Endothelial cell of umbilical vein (primary cell): ENCODE results near the gene WNT7B. TPM values are rescaled to one million over a fixed set of nuclear protein-coding genes. Genes with fewer than 3 reads are reported as not detected.

Source experiments
- BruUV-seq: library from RNA; stranded (reverse); fragments of 400-500 nt; replicated peaks from 2 replicates; lab custom pipeline; 2021; lab: Mats Ljungman, UMichigan
- CTCF ChIA-PET: fragments of 300-600, 350-600 bp; sonication (Branson Sonifier 250); formaldehyde crosslinking; loops from one replicate; lab custom pipeline; 2021; ENCODE audit warnings: antibody characterized with exemption, inconsistent platforms; lab: Charles Lee
- POLR2A ChIA-PET: fragments of 300-600, 350-600 bp; sonication (Branson Sonifier 250); formaldehyde crosslinking; loops from one replicate; lab custom pipeline; 2021; ENCODE audit warnings: antibody characterized with exemption, inconsistent platforms; lab: Charles Lee
- DNase-seq: peaks from one replicate; pipeline ENCODE4 v3.0.0-alpha.2; 2011; ENCODE audit warnings: low read depth, low spot score
- FAIRE-seq: peaks from 2 replicates; lab custom pipeline; 2011; peaks lifted over from hg19 to GRCh38; lab: Jason Lieb, UNC
- H2AFZ ChIP-seq: 2 replicates; pipeline ENCODE4 v1.6.0; 2012; ENCODE audit warnings: low read depth, low read length, control low read depth, inconsistent platforms
- H3K27ac ChIP-seq: 2 replicates; pipeline ENCODE4 v1.5.1; 2011; ENCODE audit warnings: low read depth, mild to moderate bottlenecking, control low read depth, low read length, moderate library complexity; ENCODE audit not compliant: insufficient read depth
- H3K27me3 ChIP-seq, 2 experiments: 2 replicates each; pipeline versions ENCODE4 v1.6.0 to v1.6.1; 2011; ENCODE audit warnings: low read length in 2 of 2, mixed read lengths in 1 of 2; ENCODE audit not compliant: control insufficient read depth in 2 of 2, insufficient read depth in 2 of 2
- H3K36me3 ChIP-seq, 2 experiments: 2 replicates in 1 of 2; 3 replicates in 1 of 2; pipeline ENCODE4 v1.5.1; 2011; ENCODE audit warnings: low read length in 2 of 2, mild to moderate bottlenecking in 1 of 2, moderate library complexity in 1 of 2; ENCODE audit not compliant: control insufficient read depth in 2 of 2, insufficient read depth in 2 of 2; ENCODE audit errors: extremely low read depth in 1 of 2
- H3K4me1 ChIP-seq: 3 replicates; pipeline ENCODE4 v1.5.1; 2011; ENCODE audit warnings: mild to moderate bottlenecking, low read length; ENCODE audit not compliant: control insufficient read depth, insufficient read depth; ENCODE audit errors: extremely low read depth
- H3K4me2 ChIP-seq: 2 replicates; pipeline ENCODE4 v1.6.1; 2011; ENCODE audit warnings: low read length, control low read depth, mixed read lengths; ENCODE audit not compliant: insufficient read depth
- H3K4me3 ChIP-seq, 3 experiments: fragments of 200-600 bp in 1 of 3; sonication (generic), shearing (Covaris generic) in 1 of 3; replicated peaks in 1 of 3; 2 replicates each; pipeline ENCODE4 v1.5.1; 2011 to 2016; ENCODE audit warnings: control low read depth in 3 of 3, low read length in 3 of 3, mild to moderate bottlenecking in 2 of 3, inconsistent platforms in 1 of 3, low read depth in 1 of 3, moderate library complexity in 1 of 3; ENCODE audit not compliant: insufficient read depth in 1 of 3
- H3K79me2 ChIP-seq: 2 replicates; pipeline ENCODE4 v1.6.0; 2012; ENCODE audit warnings: low read length, inconsistent platforms; ENCODE audit not compliant: control insufficient read depth, insufficient read depth
- H3K9ac ChIP-seq: replicated peaks from 2 replicates; pipeline ENCODE3; 2011; ENCODE audit warnings: low read length, control low read depth; ENCODE audit not compliant: insufficient read depth; ENCODE audit errors: extremely low read depth
- H3K9me1 ChIP-seq: replicated peaks from 3 replicates; pipeline ENCODE4 v1.6.0; 2011; ENCODE audit warnings: mild to moderate bottlenecking, low read length; ENCODE audit not compliant: control insufficient read depth, insufficient read depth; ENCODE audit errors: extremely low read depth
- H3K9me3 ChIP-seq: replicated peaks from 2 replicates; pipeline ENCODE4 v1.5.1; 2012; ENCODE audit warnings: low read length, inconsistent platforms; ENCODE audit not compliant: control insufficient read depth, insufficient read depth
- H4K20me1 ChIP-seq: replicated peaks from 2 replicates; pipeline ENCODE3; 2011; ENCODE audit warnings: mild to moderate bottlenecking, low read length; ENCODE audit not compliant: control insufficient read depth, insufficient read depth; ENCODE audit errors: extremely low read depth
- EZH2 ChIP-seq: IDR thresholded peaks from 2 replicates; pipeline ENCODE4 v1.6.1; 2012; ENCODE audit warnings: borderline replicate concordance, low read depth, mild to moderate bottlenecking, moderate library complexity, low read length, inconsistent platforms; ENCODE audit not compliant: severe bottlenecking
- FOS ChIP-seq: IDR thresholded peaks from 2 replicates; pipeline ENCODE4 v1.6.1; 2011; ENCODE audit warnings: mild to moderate bottlenecking, low read length, moderate library complexity, borderline replicate concordance; ENCODE audit not compliant: insufficient read depth
- GATA2 ChIP-seq: IDR thresholded peaks from 2 replicates; pipeline ENCODE4 v1.7.0; 2011; ENCODE audit warnings: low read depth, mild to moderate bottlenecking, moderate library complexity, mixed read lengths, low read length; ENCODE audit not compliant: insufficient read length, insufficient read depth
- JUN ChIP-seq: IDR thresholded peaks from 2 replicates; pipeline ENCODE4 v1.6.1; 2011; ENCODE audit warnings: borderline replicate concordance, low read depth; ENCODE audit not compliant: insufficient read length, insufficient read depth
- MYC ChIP-seq: IDR thresholded peaks from one replicate; pipeline ENCODE4 v1.6.1; 2011; ENCODE audit warnings: mild to moderate bottlenecking, low read depth, low read length
- POLR2A ChIP-seq: IDR thresholded peaks from 2 replicates; pipeline ENCODE4 v1.6.1; 2012; ENCODE audit warnings: low read depth, mild to moderate bottlenecking, control low read depth, low read length
- POLR2AphosphoS5 ChIP-seq: IDR thresholded peaks from 2 replicates; pipeline ENCODE4 v1.6.1; 2012; ENCODE audit warnings: low read depth, mild to moderate bottlenecking, control low read depth, low read length, moderate library complexity; ENCODE audit not compliant: insufficient read depth
- dilution Hi-C: fragments of 300-500 bp; cut with MboI; formaldehyde crosslinking; loops from one replicate; pipeline ENCODE4 v1.15.0; 2019; ENCODE audit warnings: low sequenced_read_pairs; ENCODE audit not compliant: extremely low pct_ligation_motif_present
- intact Hi-C: fragments of 100-400 bp; cut with micrococcal nuclease; formaldehyde crosslinking; loops from one replicate; pipeline ENCODE4 v1.10.0; 2022
- polyA plus RNA-seq, 4 experiments: library from polyadenylated mRNA; depleted of rRNA in 3 of 4; stranded (reverse) in 3 of 4; unstranded in 1 of 4; fragments of >200 nt; gene quantifications; 2 replicates each; pipeline versions ENCODE4 v1.2.1 to v1.2.3, GENCODE V29; 2011 to 2012; ENCODE audit warnings: missing spikeins in 1 of 4
- total RNA-seq: library from RNA; stranded (reverse); gene quantifications from 2 replicates; pipeline ENCODE4 v1.2.3, GENCODE V29; 2021
- TF ChIP-seq, protein P1 (sequence below): IDR thresholded peaks from 2 replicates; pipeline ENCODE4 v1.6.1; 2011; ENCODE audit not compliant: insufficient read depth, insufficient read length
- TF ChIP-seq, protein P2 (sequence below), 2 donors: IDR thresholded peaks; 1 replicate in 1 of 2; 2 replicates in 1 of 2; pipeline ENCODE4 v1.5.1; 2011; ENCODE audit warnings: low read length in 2 of 2, mild to moderate bottlenecking in 2 of 2, moderate library complexity in 2 of 2, control low read depth in 1 of 2, inconsistent platforms in 1 of 2, low read depth in 1 of 2; ENCODE audit not compliant: insufficient read depth in 1 of 2; ENCODE audit errors: extremely low read depth in 1 of 2

WNT7B gene
- total and polyA plus RNA-seq, 2 donors (not counting 3 experiments of a cell fraction or from before 2014, with no cell fraction given), result not detected

DNA sequence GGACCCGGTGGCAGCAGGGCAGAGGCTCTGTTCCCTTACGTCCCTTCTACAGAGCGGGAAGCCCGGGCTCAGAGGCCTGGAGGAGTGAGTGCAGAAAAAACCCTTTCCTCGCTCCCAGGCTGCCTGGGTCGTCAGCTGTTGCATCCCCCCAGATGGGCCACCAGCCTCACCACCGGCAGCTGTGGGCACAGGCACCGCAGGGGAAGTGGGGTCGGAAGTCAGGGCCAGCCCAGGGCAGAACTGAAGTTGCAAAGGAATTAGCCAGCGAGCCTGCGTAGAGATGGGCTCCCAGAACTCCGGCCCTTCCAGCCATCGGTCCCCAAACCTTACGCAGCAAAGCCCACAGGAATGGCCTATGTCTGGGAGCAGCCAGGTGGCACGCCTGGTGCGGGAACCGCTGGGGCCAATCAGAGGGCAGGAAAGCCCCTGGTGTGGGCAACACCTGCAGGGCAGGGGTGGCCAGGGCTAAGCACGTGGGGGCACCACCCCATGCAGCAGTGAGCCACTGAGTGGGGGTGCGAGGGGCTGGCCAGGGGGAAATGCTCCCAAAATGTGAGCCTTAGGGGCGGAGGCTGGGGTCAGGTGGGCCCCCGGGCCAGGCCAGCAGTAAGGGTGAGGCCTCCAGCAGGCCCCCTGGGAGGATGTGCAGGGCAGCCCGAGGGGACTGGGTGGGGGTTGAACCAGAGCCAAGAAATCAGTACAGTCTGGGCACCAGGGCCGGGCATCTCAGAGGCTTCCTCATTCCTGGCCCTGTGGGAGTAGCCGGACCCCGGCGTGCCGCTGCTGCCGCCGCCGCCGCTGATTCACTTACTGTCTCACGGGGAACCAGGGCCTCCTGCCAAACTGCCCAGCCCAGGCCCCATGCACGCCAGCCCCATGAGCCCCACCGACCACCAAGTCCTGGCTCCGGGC, 58.2 kb downstream of the WNT7B start:
- H4K20me1 ChIP-seq, result no peaks in the 10 kb centered on the region
- no peaks in the 10 kb centered on the region for H3K36me3 ChIP-seq
- no peaks in the 10 kb centered on the region for H3K9me3 ChIP-seq
- dilution Hi-C loops (no loop called here), intact Hi-C loops (no loop called here)
- no peaks in the 10 kb centered on the region for H3K4me1 ChIP-seq
- no peak for DNase-seq
- no peak overlapping the region for H3K4me2 ChIP-seq
- H3K79me2 ChIP-seq, result no peaks in the 10 kb centered on the region
- ChIA-PET CTCF (no interaction called here), POLR2A (no interaction called here)
- H3K4me3 ChIP-seq, result no peak overlapping the region
- no peak for FAIRE-seq
- H3K9me1 ChIP-seq, result no peaks in the 10 kb centered on the region
- no TSS peak for BruUV-seq
- TF ChIP-seq JUN, result no peak
- no peak for TF ChIP-seq EZH2
- TF ChIP-seq POLR2AphosphoS5, result no peak
- TF ChIP-seq, protein P1, sequence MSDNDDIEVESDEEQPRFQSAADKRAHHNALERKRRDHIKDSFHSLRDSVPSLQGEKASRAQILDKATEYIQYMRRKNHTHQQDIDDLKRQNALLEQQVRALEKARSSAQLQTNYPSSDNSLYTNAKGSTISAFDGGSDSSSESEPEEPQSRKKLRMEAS, result no peak
- no peak for TF ChIP-seq MYC
- no peak for TF ChIP-seq POLR2A
- TF ChIP-seq FOS, result no peak
- TF ChIP-seq GATA2, result no peak
- TF ChIP-seq, protein P2, sequence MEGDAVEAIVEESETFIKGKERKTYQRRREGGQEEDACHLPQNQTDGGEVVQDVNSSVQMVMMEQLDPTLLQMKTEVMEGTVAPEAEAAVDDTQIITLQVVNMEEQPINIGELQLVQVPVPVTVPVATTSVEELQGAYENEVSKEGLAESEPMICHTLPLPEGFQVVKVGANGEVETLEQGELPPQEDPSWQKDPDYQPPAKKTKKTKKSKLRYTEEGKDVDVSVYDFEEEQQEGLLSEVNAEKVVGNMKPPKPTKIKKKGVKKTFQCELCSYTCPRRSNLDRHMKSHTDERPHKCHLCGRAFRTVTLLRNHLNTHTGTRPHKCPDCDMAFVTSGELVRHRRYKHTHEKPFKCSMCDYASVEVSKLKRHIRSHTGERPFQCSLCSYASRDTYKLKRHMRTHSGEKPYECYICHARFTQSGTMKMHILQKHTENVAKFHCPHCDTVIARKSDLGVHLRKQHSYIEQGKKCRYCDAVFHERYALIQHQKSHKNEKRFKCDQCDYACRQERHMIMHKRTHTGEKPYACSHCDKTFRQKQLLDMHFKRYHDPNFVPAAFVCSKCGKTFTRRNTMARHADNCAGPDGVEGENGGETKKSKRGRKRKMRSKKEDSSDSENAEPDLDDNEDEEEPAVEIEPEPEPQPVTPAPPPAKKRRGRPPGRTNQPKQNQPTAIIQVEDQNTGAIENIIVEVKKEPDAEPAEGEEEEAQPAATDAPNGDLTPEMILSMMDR (IDR thresholded peaks at IDR 0.05; ENCODE audit: extremely low read depth in 1 of 2, insufficient read depth in 1 of 2, low read depth in 1 of 2, low read length in 2 of 2), result no peak
- no peak overlapping the region for H3K27ac ChIP-seq
- no peaks in the 10 kb centered on the region for H3K27me3 ChIP-seq
- H2AFZ ChIP-seq, result no peak overlapping the region
- H3K9ac ChIP-seq, result no peak overlapping the region
